Measurements from ENCODE around the gene SLC7A1.

Gene SLC7A1

GRCh38 chr13:29464105-29464679 lies 131.3 kb downstream of the SLC7A1 start:
- POLR2A ChIA-PET = no interaction called here

GRCh38 chr13:29459813-29460355 lies 135.6 kb downstream of the SLC7A1 start:
- DNase-seq (ENCODE audit: extremely low spot score) = no peak
- TF ChIP-seq FOXA1 (IDR thresholded peaks at IDR 0.05) = no peak
- TF ChIP-seq CTBP1 (IDR thresholded peaks at IDR 0.05; ENCODE audit: borderline replicate concordance) = no peak
- TF ChIP-seq TARDBP (IDR thresholded peaks at IDR 0.05) = no peak
- TF ChIP-seq ELF4 (IDR thresholded peaks at IDR 0.05) = no peak
- TF ChIP-seq BHLHE40 (IDR thresholded peaks at IDR 0.05; ENCODE audit: borderline replicate concordance) = no peak
- no peak for TF ChIP-seq ARNT (IDR thresholded peaks at IDR 0.05)
- TF ChIP-seq L3MBTL2 (conservative IDR thresholded peaks at IDR 0.05) = no peak
- TF ChIP-seq SP1 (IDR thresholded peaks at IDR 0.05) = no peak
- TF ChIP-seq PKNOX1 (IDR thresholded peaks at IDR 0.05) = no peak
- no peak for TF ChIP-seq FOXM1 (IDR thresholded peaks at IDR 0.05; ENCODE audit: borderline replicate concordance)
- no peak for TF ChIP-seq SUZ12 (IDR thresholded peaks at IDR 0.05)
- TF ChIP-seq LEF1 (IDR thresholded peaks at IDR 0.05; ENCODE audit: borderline replicate concordance) = no peak
- TF ChIP-seq HDGF (IDR thresholded peaks at IDR 0.05; ENCODE audit: borderline replicate concordance) = no peak
- TF ChIP-seq NFRKB (IDR thresholded peaks at IDR 0.05) = no peak
- TF ChIP-seq ZNF384 (IDR thresholded peaks at IDR 0.05) = no peak
- ChIA-PET CTCF (no interaction called here), POLR2A (no interaction called here)

More at GRCh38 chr13:29464105-29464679, 131.3 kb downstream of the SLC7A1 start:
- TF ChIP-seq LEF1 (IDR thresholded peaks at IDR 0.05; ENCODE audit: borderline replicate concordance) (no peak), FOXK2 (IDR thresholded peaks at IDR 0.05) (no peak), ELF4 (IDR thresholded peaks at IDR 0.05) (no peak), ZNF384 (IDR thresholded peaks at IDR 0.05) (no peak), CTBP1 (IDR thresholded peaks at IDR 0.05; ENCODE audit: borderline replicate concordance) (no peak), SUZ12 (IDR thresholded peaks at IDR 0.05) (no peak), SP1 (IDR thresholded peaks at IDR 0.05) (no peak), NFRKB (IDR thresholded peaks at IDR 0.05) (no peak), L3MBTL2 (conservative IDR thresholded peaks at IDR 0.05) (no peak), FOXA1 (IDR thresholded peaks at IDR 0.05) (no peak), TARDBP (IDR thresholded peaks at IDR 0.05) (no peak), BHLHE40 (IDR thresholded peaks at IDR 0.05; ENCODE audit: borderline replicate concordance) (no peak), FOXM1 (IDR thresholded peaks at IDR 0.05; ENCODE audit: borderline replicate concordance) (no peak), HDGF (IDR thresholded peaks at IDR 0.05; ENCODE audit: borderline replicate concordance) (no peak), ARNT (IDR thresholded peaks at IDR 0.05) (no peak), PKNOX1 (IDR thresholded peaks at IDR 0.05) (no peak)
- CTCF ChIA-PET = no interaction called here
- no peak for DNase-seq (ENCODE audit: extremely low spot score)
